NCI-H146 treated with DMSO at 0.1 percent for 48 hours (cell line): ENCODE results near the gene MAP3K5.
A peak's percentile ranks its signal among the peaks of the same experiment; 100 is the strongest.
"Not testable (repeated sequence)": the region's sequence is repeated elsewhere in the genome, so short reads cannot be mapped to it uniquely, and the experiment has no call there.

Experiments used
- DNase-seq: peaks from one replicate; lab custom pipeline; 2025; ENCODE audit not compliant: unreplicated experiment; lab: John Stamatoyannopoulos, UW

Gene MAP3K5

DNA sequence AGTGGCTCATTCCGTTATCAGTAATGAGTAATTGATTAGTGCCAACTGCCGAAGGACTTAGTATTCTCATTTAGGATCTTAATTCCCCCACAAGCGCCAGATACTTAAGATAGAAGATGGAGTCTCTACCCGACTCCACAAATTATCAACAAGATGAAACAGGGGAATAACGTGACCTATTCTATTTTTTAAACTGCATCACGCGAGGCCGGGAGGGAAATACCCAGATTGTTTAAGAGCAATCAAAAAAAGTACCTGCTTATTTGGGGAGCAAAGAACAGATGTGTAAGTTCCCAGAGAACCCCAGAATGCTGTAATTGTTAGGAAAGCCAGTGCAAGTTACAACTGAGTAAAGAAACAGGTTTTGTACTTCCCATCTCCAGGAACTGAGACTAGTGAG, 1.1 kb upstream of the MAP3K5 start:
- DNase-seq = no peak

DNA sequence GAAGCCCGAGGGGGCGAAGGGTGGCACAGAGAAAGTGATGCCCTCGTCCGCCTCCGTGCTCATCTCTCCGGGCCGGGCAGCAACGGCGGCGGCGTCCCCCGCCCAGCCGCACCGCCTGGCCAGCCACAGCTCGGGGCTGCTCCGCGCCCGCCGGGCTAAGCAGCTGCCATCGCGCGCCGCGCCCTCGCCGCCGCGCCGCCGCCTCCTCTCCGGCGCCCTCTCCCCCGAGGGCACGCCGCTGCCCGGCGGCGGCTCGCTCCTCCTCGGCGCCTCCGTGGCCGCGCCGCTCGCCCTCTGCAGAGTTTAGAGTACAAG, 225 bp downstream of the MAP3K5 start:
- no peak for DNase-seq

DNA sequence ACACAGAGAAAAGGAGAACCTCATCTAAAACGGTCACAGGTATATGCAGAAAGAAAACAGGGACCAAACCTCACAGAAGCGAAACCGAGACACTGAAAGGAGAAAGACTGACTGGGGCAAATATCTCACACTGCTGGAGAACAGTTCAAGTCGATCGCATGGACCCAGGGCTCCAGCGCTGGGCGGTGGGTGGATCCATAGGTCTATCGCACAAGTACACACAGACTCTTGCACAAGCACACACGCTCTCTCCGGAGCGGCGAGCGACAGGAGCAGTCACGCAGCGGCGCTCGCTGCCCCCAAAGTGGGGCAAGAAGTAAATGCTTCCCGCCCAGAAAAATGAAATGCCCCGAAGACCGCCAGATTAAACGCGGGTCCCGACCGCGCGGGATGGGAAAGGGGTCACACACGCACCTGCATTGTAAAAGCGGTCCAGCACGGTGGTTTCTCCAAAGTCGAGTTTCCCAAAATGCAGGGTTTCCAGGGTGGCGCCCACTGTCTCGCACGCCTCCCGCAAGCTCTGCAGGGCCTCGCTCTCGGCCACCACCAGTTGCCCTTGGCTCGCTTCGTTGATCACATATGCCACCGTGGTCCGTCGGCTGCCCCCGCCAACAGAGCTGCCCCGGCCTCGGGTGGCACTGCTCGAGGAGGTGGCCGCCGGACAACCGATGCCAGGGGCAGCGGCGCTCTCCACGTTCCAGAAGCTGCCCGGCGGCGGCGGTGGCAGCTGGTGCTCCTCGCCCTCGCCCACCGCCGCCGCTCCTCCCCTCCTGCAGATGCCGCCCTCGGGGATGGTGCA, 782 bp downstream of the MAP3K5 start:
- peak; percentile 53 for DNase-seq

DNA sequence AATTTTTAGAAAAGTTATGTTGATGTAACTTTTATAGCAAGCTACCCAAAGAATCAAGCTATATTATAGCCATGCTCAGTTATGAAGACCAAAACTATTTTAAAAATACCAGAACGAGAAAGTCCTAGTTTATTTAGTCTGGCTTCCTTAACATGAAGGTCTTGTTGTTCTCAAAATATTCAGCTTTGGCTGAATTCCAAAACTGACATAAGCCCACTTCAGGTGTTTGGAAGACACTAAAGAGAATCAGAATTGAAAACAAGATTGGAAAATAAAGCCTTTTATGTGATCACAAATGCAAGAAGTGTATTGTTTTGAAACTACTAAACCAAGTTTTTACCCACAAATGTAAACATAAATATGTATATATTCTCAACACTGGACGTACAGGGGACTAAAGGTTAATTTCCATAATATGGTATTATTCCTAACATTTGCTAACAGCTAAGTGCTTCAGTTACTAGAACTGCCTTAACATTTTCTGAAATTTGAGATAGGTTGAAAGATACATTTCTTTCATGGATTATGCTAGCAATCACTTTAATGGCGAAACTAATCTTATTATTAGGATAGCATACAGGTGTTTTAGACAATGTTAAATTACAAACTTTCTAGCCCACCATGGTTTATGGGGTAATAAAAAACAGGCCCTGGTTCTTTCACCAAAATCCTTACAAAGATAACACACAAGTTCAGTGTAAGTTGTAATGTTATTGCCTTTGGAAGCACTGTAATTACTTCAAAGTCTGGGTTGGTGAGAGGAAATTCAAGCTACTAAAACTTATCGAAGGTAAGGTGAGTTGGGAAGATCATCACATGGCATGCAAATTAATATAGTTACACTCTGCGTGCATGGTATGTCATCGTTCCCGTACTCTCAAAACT, 1.6 kb downstream of the MAP3K5 start:
- no peak for DNase-seq

DNA sequence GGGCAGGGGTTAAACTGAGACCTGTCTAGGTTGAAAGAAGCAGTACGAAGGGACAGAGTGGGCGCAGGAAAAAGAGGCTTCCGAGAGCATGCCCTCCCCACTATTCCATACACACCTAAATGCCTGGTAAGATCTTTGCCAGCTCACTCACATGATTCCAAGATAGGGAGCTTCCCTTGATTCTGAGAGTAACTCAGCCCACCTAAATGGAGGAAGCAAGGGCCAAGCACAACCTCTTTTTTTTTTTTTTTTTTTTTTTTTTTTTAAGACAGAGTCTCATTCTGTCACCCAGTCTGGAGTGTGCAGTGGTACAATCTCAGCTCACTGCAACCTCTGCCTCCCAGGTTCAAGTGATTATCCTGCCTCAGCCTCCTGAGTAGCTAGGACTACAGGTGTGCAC, 2.8 kb downstream of the MAP3K5 start:
- DNase-seq = not testable (repeated sequence)

DNA sequence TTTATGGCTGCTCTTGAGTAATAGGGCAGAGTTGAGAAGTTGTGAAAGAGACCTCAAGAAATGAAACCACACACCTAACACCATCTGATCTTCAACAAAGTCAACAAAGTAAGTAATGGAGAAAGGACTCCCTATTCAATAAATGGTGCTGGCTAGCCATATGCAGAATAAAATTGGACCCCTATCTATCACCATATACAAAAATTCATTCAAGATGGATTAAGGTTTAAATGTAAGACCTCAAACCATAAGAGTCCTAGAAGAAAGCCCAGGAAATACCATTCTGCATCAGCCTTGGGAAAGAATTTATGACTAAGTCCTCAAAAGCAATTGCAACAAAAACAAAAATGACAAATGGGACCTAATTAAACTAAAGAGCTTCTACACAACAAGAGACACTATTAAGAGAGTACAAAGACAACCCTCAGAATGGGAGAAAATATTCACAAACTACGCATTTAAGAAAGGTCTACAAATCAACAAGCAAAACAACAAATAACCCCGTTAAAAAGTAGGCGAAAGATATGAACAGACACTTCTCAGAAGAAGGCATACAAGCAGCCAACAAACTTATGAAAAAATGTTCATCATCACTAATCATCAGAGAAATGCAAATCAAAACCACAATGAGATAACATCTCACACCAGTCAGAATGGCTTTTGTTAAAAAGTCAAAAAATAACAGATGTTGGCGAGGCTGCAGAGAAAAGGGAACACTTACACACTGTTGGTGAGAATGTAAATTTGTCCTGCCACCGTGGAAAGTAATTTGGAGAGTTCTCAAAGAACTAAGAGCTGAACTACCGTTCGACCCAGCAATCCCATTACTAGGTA, 4.0 kb downstream of the MAP3K5 start:
- no peak for DNase-seq

DNA sequence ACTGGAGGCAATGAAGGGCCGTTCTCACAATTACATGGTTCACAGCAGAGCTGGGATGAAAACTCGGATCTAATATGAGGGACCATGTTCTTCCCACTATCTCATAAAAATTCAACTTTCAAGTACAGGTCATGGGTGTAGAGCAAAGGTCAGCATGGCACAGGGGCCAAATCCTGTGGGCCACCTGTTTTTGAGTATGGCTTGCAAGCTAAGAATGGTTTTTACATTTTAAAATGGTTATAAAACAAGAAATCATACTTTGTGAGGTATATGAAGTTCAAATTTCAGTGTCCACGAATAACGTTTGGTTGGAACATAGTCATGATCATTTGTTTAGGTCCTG, 4.6 kb downstream of the MAP3K5 start:
- DNase-seq = no peak

DNA sequence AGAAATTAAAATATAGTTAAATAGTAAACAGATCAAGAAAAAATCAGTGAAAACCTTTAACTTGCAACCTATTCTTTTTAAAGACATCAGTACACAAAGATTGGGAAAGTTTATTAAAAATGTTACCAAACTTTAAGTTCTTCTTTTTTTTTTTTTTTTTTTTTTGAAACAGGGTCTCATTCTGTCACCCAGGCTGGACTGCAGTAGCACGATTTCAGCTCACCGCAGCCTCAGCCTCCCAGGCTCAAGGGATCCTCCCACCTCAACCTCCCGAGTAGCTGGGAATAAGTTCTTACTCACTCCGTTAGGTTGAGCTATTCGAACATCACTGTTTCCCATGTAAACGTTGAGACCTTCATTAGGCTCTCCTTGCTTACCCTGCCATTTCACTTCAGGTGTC, 5.6 kb downstream of the MAP3K5 start:
- DNase-seq = no peak

DNA sequence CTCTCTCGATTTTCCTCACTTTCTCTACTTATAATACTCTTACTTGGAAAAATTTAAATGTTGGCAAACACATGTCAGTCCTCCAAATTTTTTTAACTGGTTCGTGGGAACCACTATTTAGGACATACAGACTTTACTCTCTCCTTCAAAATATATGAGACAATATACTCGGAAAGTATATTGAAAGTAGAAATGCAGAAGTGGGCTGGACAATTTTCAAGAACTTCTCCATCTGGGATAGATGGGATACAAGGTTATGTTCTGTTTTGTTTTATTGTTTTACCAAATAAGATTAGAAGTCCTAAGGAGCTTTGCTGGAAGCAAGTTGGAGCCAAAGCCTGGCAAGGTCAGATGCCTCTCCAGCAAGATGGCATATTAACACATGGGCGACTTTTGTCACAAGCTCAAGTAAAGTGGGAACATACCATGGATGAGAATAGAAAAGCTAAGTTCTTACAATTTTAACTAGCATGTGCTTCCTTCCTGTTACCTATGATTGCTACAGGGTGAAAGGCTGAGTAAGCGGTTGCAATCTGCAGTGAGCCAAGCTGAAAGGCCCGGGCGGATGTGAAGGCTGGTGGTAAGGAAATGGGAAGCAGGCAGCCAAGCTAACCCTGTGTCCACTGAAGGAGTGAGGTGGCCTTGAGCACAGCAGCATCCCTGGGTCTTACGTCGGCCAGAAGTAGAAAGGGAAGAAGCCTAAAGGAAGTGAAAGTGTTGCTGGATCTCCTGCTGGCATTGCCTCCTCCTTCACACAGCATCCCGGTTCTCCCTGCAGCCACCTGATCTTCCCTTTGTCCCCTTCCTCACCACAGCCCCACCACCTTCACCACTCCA, 7.1 kb downstream of the MAP3K5 start:
- DNase-seq = no peak

DNA sequence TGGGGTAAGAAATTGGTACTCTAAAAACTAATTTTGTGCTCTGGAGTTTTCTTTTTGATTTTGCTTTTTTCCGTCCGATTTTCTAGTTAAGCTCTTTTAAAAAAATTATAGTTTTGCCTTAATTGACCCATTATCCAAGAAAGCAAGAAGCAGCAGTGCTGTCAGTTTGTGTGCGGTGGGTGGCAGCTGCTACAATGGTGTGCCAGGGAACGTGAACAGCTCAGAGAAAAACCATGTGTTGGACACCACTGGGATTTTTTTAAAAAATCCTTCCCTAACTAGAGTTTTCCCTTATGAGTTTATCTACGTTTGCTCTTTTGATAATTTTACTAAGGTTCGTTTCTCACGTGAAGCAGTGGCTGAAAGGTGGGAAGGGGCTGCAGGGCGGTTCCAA, 8.0 kb downstream of the MAP3K5 start:
- no peak for DNase-seq

DNA sequence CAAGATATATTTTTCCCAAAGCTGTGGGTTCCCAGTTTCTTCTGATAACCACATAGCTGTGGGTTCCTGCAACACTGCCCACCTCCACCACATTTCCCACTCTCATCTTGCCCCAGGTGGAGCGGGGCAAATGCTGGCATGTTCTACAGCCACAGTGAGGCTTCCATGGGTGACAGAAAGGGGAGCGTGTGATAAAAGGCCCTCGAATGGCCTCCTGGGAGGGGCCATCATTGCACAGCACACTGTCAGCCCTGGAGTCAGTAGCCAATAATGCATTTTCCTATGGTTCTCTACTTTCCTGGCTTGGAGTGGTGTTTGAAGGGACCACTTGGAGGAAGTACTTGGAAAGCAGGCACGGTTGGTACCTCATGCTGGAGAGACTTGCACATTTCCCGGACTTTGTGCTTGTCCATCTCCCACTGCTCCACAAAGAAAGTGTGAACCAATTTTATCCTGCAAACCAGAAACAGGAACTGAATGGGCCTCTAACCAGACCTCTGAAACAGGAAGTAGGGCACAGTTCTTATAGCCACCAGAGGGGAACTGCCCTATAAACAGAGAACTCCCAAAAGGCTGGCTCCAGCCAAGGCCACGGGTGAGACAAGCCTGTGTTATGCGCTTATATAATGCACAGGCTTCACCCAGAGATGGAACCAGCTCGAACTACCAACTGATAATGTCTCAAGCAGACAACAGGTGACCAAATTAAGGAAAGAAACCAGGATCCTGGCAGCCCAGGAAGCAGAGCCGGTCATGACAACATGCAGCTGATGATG, 8.6 kb downstream of the MAP3K5 start:
- no peak for DNase-seq

DNA sequence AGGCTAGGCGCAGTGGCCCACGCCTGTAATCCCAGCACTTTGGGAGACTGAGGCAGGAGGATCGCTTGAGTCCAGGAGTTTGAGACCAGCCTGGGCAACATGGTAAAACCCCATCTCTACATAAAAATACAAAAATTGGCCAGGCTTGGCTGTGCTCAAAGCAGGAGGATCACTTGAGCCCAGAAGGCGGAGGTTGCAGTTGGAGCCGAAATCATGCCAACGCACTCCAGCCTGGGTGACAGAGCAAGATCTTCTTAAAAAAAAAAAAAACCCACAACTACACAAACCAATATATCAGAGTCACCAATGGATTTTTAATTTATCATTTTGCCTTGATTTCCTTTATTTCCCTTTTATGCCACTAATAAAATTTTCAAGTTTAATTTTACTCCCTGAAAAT, 9.3 kb downstream of the MAP3K5 start:
- DNase-seq = no peak

DNA sequence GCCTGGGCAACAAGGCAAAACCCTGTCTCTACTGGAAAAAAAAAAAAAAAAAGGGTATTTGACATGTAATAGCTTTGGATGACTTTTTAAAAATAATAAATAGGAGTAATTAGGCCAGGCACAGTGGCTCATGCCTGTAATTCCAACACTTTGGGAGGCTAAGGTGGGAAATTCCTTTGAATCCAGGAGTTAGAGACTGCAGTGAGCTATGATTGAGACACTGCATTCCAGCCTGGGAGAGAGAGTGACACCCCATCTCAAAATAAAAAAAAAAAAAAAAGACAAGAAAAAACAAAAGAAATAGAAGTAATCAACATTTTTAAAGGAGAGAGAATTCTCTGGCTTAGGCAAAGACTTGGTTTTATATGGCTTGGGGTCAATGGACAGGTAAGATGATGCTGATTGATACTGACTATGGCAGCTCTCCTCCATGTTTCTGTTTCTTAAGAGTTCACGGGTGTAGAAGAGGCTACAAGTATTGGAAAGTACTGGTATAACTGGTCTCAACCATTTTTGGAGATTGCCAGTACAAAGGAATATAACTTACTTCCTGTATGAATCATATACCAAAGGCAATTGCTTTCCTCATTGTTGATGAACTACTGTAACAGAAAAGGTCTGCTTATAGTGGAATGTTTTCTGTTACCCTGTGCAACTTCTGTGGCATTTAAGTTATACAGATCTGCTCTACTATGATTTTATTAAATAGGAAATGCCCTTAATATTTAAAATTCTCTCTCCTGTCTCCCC, 10.1 kb downstream of the MAP3K5 start:
- DNase-seq = no peak

DNA sequence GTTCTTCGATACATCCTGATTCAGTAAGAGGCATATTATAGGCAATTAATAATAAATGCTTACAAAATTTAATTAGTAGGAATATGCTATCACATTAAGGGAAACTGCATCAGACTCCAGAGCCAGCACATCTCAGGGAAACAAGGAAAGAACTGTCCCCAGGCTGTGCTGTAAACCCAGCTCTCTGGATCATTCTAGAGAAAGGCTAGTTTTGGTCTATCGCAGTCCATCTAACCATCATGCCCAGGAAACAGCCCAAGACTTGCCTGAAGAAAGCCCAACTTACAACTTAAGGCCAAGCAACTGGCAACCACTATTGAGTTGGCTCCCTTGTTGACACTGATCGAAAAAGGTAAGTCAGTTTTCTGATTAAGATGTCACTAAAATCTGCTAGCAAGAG, 11.3 kb downstream of the MAP3K5 start:
- DNase-seq = no peak

DNA sequence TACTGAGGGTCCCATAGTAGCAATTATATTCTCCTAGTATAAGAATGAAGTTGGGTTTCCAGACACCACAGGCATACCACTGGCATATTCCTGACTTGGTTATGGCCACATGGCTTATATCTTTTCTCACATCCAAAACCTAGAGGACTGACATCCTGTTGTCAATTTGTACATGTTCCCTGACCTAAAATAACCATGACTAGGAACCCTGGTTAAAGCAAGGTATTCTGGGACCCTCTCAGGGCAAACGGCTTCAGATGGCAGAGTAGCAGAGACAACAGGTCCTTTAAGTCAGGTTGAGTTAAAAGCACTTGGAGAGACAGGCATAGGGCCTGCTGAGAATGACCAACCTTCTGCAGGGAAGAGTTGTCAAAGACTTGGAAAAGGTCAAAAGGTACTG, 12.6 kb downstream of the MAP3K5 start:
- no peak for DNase-seq

DNA sequence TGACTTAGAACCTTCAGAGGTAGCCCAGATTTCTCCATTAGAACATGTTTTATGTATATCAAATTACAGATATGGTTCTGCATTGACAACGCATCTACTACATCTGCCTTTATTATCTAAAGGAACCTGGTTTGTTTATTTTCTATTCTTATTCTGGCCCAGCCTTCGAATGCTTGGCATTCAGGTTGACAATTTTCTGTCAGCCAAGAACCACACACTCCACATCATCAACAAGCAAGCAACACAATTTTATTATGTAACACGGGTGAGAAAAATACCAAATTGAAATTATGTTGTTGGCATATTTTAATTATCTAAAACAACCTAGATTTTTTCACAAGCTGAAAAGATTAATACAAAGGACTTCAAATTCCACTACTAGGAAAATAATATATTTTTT, 14.6 kb downstream of the MAP3K5 start:
- DNase-seq = no peak

DNA sequence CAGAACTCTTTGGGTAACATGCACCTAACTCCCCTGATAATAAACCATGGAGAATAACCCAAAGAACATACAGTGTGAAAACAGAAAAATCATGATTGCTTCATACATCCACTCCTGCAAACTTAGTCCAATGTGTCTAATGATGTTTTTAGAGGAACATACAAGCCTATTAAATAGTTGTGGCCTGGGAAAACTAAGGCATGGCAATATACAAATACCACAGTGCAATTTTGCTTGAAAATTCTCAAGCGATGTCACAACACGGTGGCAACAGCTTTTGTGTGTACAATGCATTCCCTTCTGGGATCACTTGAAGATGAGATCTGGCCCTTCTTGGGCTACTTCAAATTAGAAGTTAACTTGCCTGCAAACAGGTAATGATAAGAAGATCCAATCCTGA, 16.7 kb downstream of the MAP3K5 start:
- no peak for DNase-seq

DNA sequence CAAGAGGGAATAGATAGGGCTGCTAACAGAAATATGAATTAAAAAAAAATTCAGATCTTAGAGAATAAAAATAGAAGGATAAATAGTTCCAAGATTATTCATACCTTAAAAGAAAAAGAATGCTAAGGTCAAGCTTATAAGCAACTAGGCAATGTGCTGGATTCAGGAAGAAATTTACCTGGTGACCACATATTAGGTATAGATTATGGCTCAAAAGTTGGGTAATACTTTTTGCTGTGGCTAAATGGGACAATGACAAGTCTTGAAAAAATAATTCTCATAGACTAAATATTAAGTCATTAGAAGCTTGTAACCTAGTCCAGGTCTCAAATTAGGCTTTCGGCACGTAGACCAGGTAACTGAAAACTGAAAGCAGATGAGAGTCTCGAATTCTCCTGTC, 17.2 kb downstream of the MAP3K5 start:
- DNase-seq = no peak

DNA sequence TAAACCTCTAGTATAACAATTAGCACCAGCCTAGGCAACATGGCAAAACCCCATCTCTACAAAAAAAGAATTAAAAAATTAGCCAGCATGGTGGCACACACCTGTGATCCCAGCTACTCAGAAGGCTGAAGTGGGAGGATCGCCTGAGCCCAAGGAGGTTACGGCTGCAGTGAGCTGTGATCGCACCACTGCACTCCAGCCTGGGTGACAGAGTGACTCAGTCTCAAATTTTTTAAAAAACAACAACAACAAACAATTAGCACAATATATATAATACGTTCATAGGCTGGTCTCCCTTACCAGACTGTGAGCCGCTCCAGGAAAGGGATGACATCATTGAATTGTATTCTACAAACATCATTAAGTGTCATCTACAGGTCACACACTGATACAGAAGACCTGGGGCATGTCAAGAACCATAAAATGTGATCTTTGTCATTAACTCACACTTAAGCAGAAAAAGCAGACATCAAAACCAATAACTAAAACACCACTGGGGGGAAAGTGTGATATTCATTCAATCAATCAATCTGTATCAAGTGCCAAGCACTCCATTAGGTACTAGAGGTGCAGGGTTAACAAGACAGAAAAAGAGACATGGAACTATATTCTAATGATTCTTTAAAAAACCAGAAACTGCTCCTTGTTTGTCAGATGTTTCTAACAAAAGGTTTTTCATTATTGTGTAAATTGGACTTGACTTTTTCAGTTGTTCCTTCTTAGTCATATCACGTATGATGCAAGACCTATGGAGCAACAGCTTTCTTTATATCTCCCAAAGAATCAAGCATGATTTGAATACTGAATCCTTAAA, 17.8 kb downstream of the MAP3K5 start:
- DNase-seq = no peak
